OCI-LY3 (cell line): ENCODE measurements around the gene NT5C.

Source experiments
- H2AFZ ChIP-seq: fragments of 200-600, 300-600 bp; shearing (Covaris generic); 2 replicates; pipeline ENCODE4 v1.6.0; 2014; ENCODE audit warnings: antibody characterized with exemption, low read depth, low read length
- H3K27ac ChIP-seq: fragments of 200-600, 300-600 bp; sonication (generic); 2 replicates; pipeline ENCODE4 v1.5.1; 2014; ENCODE audit warnings: mild to moderate bottlenecking, low read length, moderate library complexity, mixed read lengths
- H3K27me3 ChIP-seq: fragments of 200-600, 300-600 bp; sonication (generic); 2 replicates; pipeline ENCODE4 v1.6.1; 2014; ENCODE audit warnings: low read depth, low read length, mixed read lengths
- H3K36me3 ChIP-seq: fragments of 200-600, 300-600 bp; sonication (generic); replicated peaks from 2 replicates; pipeline ENCODE3; 2014; ENCODE audit warnings: low read depth, low read length, mixed read lengths
- H3K4me1 ChIP-seq: fragments of 300-600, 200-600 bp; sonication (generic); 2 replicates; pipeline ENCODE4 v1.6.1; 2014; ENCODE audit warnings: low read length, mixed read lengths
- H3K4me2 ChIP-seq: fragments of 200-600, 300-600 bp; sonication (generic); 2 replicates; pipeline ENCODE4 v1.6.1; 2014; ENCODE audit warnings: low read length, mixed read lengths
- H3K4me3 ChIP-seq: fragments of 300-600, 200-600 bp; sonication (generic); 2 replicates; pipeline ENCODE4 v1.5.1; 2014; ENCODE audit warnings: antibody characterized with exemption, mild to moderate bottlenecking, low read length, moderate library complexity
- H3K79me2 ChIP-seq: fragments of 300-600, 200-600 bp; shearing (Covaris generic); 2 replicates; pipeline ENCODE4 v1.6.1; 2014; ENCODE audit warnings: mild to moderate bottlenecking, low read length, mixed read lengths
- H3K9ac ChIP-seq: fragments of 300-600, 200-600 bp; shearing (Covaris generic); 2 replicates; pipeline ENCODE4 v1.6.0; 2014; ENCODE audit warnings: mild to moderate bottlenecking, low read length, moderate library complexity
- H3K9me3 ChIP-seq: fragments of 200-600, 300-600 bp; shearing (Covaris generic); 2 replicates; pipeline ENCODE4 v1.6.1; 2014; ENCODE audit warnings: low read length, mixed read lengths; ENCODE audit not compliant: insufficient read depth
- H4K20me1 ChIP-seq: fragments of 200-600, 300-600 bp; sonication (generic); 2 replicates; pipeline ENCODE4 v1.6.1; 2016; ENCODE audit warnings: low read length, mixed read lengths; ENCODE audit not compliant: insufficient read depth
- CTCF ChIP-seq: fragments of 200-600, 300-600 bp; sonication (generic); IDR thresholded peaks from 2 replicates; pipeline ENCODE4 v1.5.1; 2014; ENCODE audit warnings: antibody characterized with exemption, low read length, low read depth
- EZH2phosphoT487 ChIP-seq: fragments of 200-600 bp; shearing (Covaris generic); IDR thresholded peaks from 2 replicates; pipeline ENCODE4 v1.6.1; 2018; ENCODE audit warnings: antibody characterized with exemption, mixed run types, low read depth

NT5C gene

GRCh38 chr17:75099881-75100595 lies 31.5 kb downstream of the NT5C start:
- TF ChIP-seq EZH2phosphoT487 (no peak), CTCF (no peak)
- H3K9me3 ChIP-seq: no peaks in the 10 kb centered on the region
- H4K20me1 ChIP-seq: no peaks in the 10 kb centered on the region
- no peaks in the 10 kb centered on the region for H3K79me2 ChIP-seq
- no peak overlapping the region for H3K4me3 ChIP-seq
- no peak overlapping the region for H3K9ac ChIP-seq
- H3K4me1 ChIP-seq: peaks cover 19% of the 10 kb centered on the region
- no peak overlapping the region for H3K4me2 ChIP-seq
- no peaks in the 10 kb centered on the region for H3K27me3 ChIP-seq
- H2AFZ ChIP-seq: no peak overlapping the region
- H3K36me3 ChIP-seq: no peaks in the 10 kb centered on the region
- no peak overlapping the region for H3K27ac ChIP-seq

GRCh38 chr17:75098861-75099260 lies 32.7 kb downstream of the NT5C start:
- Histone ChIP-seq H3K4me1 (peaks cover 19% of the 10 kb centered on the region), H3K36me3 (no peaks in the 10 kb centered on the region), H3K4me2 (no peak overlapping the region), H3K79me2 (no peaks in the 10 kb centered on the region), H3K9me3 (no peaks in the 10 kb centered on the region), H4K20me1 (no peaks in the 10 kb centered on the region), H3K4me3 (no peak overlapping the region), H3K9ac (no peak overlapping the region), H3K27ac (no peak overlapping the region), H3K27me3 (no peaks in the 10 kb centered on the region), H2AFZ (no peak overlapping the region)
- TF ChIP-seq CTCF (no peak), EZH2phosphoT487 (no peak)

- TF ChIP-seq CTCF (no peak), EZH2phosphoT487 (no peak)
- H3K79me2 ChIP-seq: no peaks in the 10 kb centered on the region
- H3K4me3 ChIP-seq: no peak overlapping the region
- H3K9me3 ChIP-seq: no peaks in the 10 kb centered on the region
- H3K4me1 ChIP-seq: peaks cover 19% of the 10 kb centered on the region
- H3K27ac ChIP-seq: no peak overlapping the region
- H4K20me1 ChIP-seq: no peaks in the 10 kb centered on the region
- H3K27me3 ChIP-seq: no peaks in the 10 kb centered on the region
- H3K36me3 ChIP-seq: no peaks in the 10 kb centered on the region
- no peak overlapping the region for H3K9ac ChIP-seq
- H2AFZ ChIP-seq: no peak overlapping the region
- no peak overlapping the region for H3K4me2 ChIP-seq
These were observed 33.7 kb downstream of the NT5C start for GRCh38 chr17:75097865-75098264.

GRCh38 chr17:75096082-75096625 lies 35.4 kb downstream of the NT5C start:
- Histone ChIP-seq H3K79me2 (no peaks in the 10 kb centered on the region), H3K9ac (no peak overlapping the region), H2AFZ (no peak overlapping the region), H3K4me3 (no peak overlapping the region), H4K20me1 (no peaks in the 10 kb centered on the region), H3K36me3 (no peaks in the 10 kb centered on the region), H3K27ac (no peak overlapping the region), H3K4me1 (peaks cover 5% of the 10 kb centered on the region), H3K27me3 (no peaks in the 10 kb centered on the region), H3K9me3 (no peaks in the 10 kb centered on the region), H3K4me2 (no peak overlapping the region)
- TF ChIP-seq EZH2phosphoT487: no peak
- no peak for TF ChIP-seq CTCF
